Activated CD8-positive, alpha-beta T cell treated with anti-CD3 and anti-CD28 coated beads for 36 hours (primary cell): ENCODE results near the gene RASD2. TPM values are rescaled to one million over a fixed set of nuclear protein-coding genes. Genes with fewer than 3 reads are reported as not detected.

ENCODE experiments used
- ATAC-seq: fragments of 200-7000 bp; cut with Tn5 transposase; one replicate; pipeline ENCODE4 v1.10.0; 2021; ENCODE audit warnings: mild to moderate bottlenecking, moderate library complexity
- CTCF ChIA-PET: fragments of 350-600 bp; sonication (Branson Sonifier 250); formaldehyde crosslinking; loops from one replicate; lab custom pipeline; 2021; ENCODE audit warnings: antibody characterized with exemption; lab: Charles Lee
- POLR2A ChIA-PET: fragments of 350-600 bp; sonication (Branson Sonifier 250); formaldehyde crosslinking; loops from one replicate; lab custom pipeline; 2021; ENCODE audit warnings: antibody characterized with exemption; lab: Charles Lee
- DNase-seq: peaks from one replicate; pipeline ENCODE4 v3.0.0-alpha.2; 2020
- H3K27ac Mint-ChIP-seq: one replicate; pipeline ENCODE4 v1.8.0; 2021; ENCODE audit warnings: mild to moderate bottlenecking, mixed read lengths
- H3K27me3 Mint-ChIP-seq: one replicate; pipeline ENCODE4 v1.8.0; 2021; ENCODE audit warnings: mixed read lengths
- H3K36me3 Mint-ChIP-seq: one replicate; pipeline ENCODE4 v1.8.0; 2021; ENCODE audit warnings: low read depth, mixed read lengths
- H3K4me1 Mint-ChIP-seq: one replicate; pipeline ENCODE4 v1.8.0; 2021; ENCODE audit warnings: low read depth, mixed read lengths
- H3K4me3 Mint-ChIP-seq: one replicate; pipeline ENCODE4 v1.8.0; 2021; ENCODE audit warnings: mild to moderate bottlenecking, moderate library complexity, mixed read lengths
- H3K9me3 Mint-ChIP-seq: one replicate; pipeline ENCODE4 v1.8.0; 2021; ENCODE audit warnings: mixed read lengths
- intact Hi-C: fragments of 100-400 bp; cut with micrococcal nuclease; formaldehyde crosslinking; loops from one replicate; pipeline ENCODE4 v1.10.0; 2022
- total RNA-seq, 2 experiments: library from RNA; stranded (reverse); gene quantifications; one replicate each; pipeline ENCODE4 v1.2.3, GENCODE V29; 2021
- TF ChIP-seq, protein P1 (sequence below): fragments of 200-600 bp; IDR thresholded peaks from one replicate; pipeline ENCODE4 v1.8.0; 2022; ENCODE audit warnings: antibody characterized with exemption, mild to moderate bottlenecking

Gene RASD2
- total RNA-seq, 2 experiments from 2014 or later = not detected

DNA sequence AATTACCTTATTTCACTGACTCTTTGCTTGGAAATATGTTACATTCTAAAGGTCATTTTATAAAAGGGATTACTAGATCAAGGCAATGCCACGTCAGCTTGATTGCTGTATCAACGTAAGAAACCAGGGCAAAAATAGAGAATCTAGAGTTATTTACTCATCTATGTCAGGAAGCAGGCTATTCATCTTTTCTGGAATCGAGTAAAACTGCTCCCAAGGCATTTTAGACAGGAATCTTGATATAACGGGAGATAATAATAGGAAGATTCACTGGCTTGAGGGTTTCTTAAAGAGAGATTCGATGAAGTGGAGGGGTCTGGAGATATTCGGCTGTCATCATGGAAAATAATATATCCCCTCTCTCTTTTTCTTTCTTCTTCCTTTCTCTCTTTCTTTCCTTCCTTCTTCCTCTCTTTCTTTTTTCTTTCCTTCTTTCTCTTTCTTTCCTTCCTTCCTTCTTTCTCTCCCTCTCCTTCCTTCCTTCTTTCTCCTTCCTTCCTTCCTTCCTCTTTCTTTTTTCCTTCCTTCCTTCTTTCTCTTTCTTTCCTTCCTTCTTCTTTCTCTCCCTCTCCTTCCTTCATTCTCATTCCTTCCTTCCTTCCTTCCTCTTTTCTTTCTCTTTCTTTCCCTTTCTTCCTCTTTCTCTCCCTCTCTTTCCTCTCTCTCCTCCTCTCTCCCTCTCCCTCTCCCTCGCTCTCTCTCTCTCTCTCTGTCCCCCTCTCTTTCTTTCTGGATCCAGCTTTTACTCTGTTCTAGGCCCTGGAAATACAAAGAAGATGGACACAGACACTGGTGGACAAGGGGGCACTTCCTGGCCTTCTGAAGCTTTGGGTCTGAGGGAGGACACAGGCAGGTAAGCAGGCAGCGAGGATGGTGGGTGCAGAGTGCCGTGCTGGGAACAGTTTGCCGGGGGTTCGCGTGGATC, 18.1 kb upstream of the RASD2 start:
- ChIA-PET POLR2A (no interaction called here), CTCF (no interaction called here)
- Mint-ChIP-seq H3K27ac (no peak overlapping the region), H3K4me3 (no peak overlapping the region), H3K9me3 (no peaks in the 10 kb centered on the region), H3K4me1 (no peaks in the 10 kb centered on the region), H3K36me3 (no peaks in the 10 kb centered on the region), H3K27me3 (peaks cover 15% of the 10 kb centered on the region)
- DNase-seq (no peak), ATAC-seq (no peak)
- TF ChIP-seq, protein P1, sequence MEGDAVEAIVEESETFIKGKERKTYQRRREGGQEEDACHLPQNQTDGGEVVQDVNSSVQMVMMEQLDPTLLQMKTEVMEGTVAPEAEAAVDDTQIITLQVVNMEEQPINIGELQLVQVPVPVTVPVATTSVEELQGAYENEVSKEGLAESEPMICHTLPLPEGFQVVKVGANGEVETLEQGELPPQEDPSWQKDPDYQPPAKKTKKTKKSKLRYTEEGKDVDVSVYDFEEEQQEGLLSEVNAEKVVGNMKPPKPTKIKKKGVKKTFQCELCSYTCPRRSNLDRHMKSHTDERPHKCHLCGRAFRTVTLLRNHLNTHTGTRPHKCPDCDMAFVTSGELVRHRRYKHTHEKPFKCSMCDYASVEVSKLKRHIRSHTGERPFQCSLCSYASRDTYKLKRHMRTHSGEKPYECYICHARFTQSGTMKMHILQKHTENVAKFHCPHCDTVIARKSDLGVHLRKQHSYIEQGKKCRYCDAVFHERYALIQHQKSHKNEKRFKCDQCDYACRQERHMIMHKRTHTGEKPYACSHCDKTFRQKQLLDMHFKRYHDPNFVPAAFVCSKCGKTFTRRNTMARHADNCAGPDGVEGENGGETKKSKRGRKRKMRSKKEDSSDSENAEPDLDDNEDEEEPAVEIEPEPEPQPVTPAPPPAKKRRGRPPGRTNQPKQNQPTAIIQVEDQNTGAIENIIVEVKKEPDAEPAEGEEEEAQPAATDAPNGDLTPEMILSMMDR = no peak
- intact Hi-C loops = no loop called here

DNA sequence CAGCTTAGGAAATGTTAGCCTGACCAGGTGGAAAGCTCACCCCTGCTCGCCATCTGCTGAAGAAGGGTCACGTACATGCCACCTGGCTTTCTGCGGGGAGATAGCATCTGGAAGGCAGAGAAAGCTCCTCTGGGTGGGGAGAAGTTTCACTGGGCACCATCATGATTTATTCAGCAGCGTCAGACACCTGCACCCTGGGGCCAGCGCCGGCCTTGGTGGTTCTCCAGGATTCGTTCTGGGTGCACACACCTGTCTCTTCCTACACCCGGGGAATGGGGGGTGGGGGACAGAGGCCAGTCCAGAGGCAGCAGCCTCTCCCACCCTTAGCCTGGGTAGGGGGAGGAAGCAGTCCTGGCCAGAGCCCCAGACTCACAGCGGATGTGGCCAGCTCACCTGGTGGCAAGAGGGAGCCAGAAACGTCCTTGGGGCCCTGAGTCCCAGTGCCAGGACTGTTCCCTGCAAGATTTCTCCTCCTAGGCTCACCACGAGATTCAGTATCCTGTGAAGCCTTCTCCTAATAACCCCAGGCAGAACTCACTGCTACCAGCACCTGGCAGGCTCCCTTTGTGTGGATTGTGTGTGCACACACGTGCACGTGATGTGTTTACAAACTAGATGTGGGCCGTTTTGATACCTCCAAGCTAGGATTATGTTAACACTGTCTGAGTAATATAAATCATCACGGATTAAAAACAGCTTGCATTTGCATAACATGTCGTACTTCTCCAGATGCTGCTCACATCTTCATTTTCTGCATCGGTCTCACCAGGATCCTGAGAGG, 17.3 kb upstream of the RASD2 start:
- intact Hi-C loops = no loop called here
- CTCF ChIA-PET = interaction anchor here (1.1 kb wide), 1 partner anchor 60 kb away, joined by 3 read pairs; no protein-coding TSS in a partner anchor
- POLR2A ChIA-PET = no interaction called here
- Mint-ChIP-seq H3K9me3 (no peaks in the 10 kb centered on the region), H3K27ac (no peak overlapping the region), H3K4me1 (no peaks in the 10 kb centered on the region), H3K27me3 (peaks cover 10% of the 10 kb centered on the region), H3K4me3 (no peak overlapping the region), H3K36me3 (no peaks in the 10 kb centered on the region)
- TF ChIP-seq, protein P1 = no peak
- ATAC-seq (no peak), DNase-seq (no peak)

DNA sequence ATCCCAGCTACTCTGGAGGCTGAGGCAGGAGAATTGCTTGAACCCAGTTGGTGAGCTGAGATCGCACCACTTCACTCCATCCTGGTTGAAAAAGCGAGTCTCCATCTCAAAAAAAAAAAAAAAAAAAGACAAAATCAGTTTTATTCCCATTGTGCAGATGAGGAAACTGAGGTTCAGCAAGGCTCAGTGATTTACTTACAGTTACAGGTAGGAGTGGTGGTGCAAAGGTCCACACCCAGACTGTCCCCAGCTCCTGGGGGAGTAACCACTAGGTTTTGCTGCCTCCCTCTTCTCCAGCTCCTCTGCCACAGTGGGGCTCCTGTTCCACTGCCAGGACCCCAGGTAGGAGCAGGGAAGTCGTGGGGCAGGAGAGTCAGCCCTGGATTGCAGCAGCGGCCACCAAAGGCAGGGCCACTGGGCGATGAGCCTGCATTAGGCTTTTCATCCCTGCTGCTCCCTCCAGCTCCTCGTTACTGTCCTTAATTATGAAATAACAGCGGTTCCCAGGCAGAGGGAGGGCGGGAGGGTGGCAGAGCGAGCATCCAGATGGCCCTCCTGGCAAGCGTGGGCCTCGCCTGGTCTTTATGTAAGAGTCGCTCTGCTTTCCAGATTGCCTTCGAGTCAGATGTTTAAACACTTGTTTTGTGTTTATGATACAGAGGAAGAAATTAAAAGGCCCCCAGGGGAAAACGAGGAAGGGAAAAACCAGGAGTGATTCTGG, 15.5 kb upstream of the RASD2 start:
- intact Hi-C loops = no loop called here
- POLR2A ChIA-PET = interaction anchor here (0.9 kb wide), 1 partner anchor 12 kb away, joined by 3 read pairs; no protein-coding TSS in a partner anchor
- Mint-ChIP-seq H3K9me3 (peaks cover 2% of the 10 kb centered on the region), H3K4me3 (no peak overlapping the region), H3K36me3 (no peaks in the 10 kb centered on the region), H3K27me3 (peaks cover 10% of the 10 kb centered on the region), H3K4me1 (no peaks in the 10 kb centered on the region), H3K27ac (no peak overlapping the region)
- TF ChIP-seq, protein P1 = no peak
- DNase-seq (no peak), ATAC-seq (no peak)
- CTCF ChIA-PET = interaction anchor here (1.3 kb wide), 1 partner anchor 15 kb away, joined by 3 read pairs; no protein-coding TSS in a partner anchor

GRCh38 chr22:35525687-35526332, 14.8 kb upstream of the RASD2 start:
- DNase-seq (no peak), ATAC-seq (no peak)
- Mint-ChIP-seq H3K36me3 (no peaks in the 10 kb centered on the region), H3K27me3 (peaks cover 10% of the 10 kb centered on the region), H3K9me3 (peaks cover 2% of the 10 kb centered on the region), H3K4me3 (no peak overlapping the region), H3K4me1 (no peaks in the 10 kb centered on the region), H3K27ac (no peak overlapping the region)
- ChIA-PET CTCF (interaction anchor here (1.3 kb wide), 1 partner anchor 15 kb away, joined by 3 read pairs; no protein-coding TSS in a partner anchor), POLR2A (interaction anchor here (0.9 kb wide), 1 partner anchor 13 kb away, joined by 3 read pairs; no protein-coding TSS in a partner anchor)
- intact Hi-C loops = no loop called here
- TF ChIP-seq, protein P1 = no peak
